ENCODE data around the gene TTC28. TPM values are rescaled to one million over a fixed set of nuclear protein-coding genes. Genes with fewer than 3 reads are reported as not detected.
"Not testable (repeated sequence)": the region's sequence is repeated elsewhere in the genome, so short reads cannot be mapped to it uniquely, and the experiment has no call there.

The TTC28 gene
- total and polyA plus RNA-seq, 2 donors (not counting 1 experiment from before 2014, with no cell fraction given): 8.2 to 31.4 TPM

DNA sequence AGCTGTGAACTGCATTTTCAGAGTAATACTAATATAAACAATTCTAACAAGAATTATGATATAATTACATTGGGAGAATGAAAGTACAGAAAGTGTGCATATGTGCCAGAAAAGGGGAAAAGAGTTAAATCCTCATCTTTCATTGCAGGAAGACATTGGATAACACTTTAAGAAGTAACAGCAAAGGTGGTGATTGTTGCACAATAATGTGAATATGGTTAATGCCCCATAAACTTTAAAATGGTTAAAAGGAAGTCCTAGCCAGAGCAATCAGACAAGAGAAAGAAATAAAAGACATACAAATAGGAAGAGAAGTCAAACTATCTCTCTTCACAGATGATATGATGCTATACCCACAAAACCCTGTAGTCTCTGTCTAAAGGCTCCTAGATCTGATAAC is 111.5 kb downstream of the TTC28 start:
- no peaks in the 10 kb centered on the region for H3K79me2 ChIP-seq (ENCODE audit: control insufficient read depth, insufficient read depth, low read length)
- no peak overlapping the region for H3K4me3 ChIP-seq (replicated peaks in 1 of 4; ENCODE audit: control extremely low read depth in 1 of 4, insufficient read depth in 1 of 4, low read depth in 3 of 4, low read length in 4 of 4)
- no peak overlapping the region for H3K9ac ChIP-seq (ENCODE audit: insufficient read depth, low read length)
- H4K20me1 ChIP-seq (ENCODE audit: control insufficient read depth, extremely low read depth, insufficient read depth, low read length): no peaks in the 10 kb centered on the region
- no peak overlapping the region for H3K4me2 ChIP-seq (ENCODE audit: extremely low read depth, insufficient read depth, low read length)
- no peaks in the 10 kb centered on the region for H3K27me3 ChIP-seq (ENCODE audit: control insufficient read depth, insufficient read depth, low read length)
- H3K4me1 ChIP-seq (ENCODE audit: control insufficient read depth, extremely low read depth, insufficient read depth, low read length): no peaks in the 10 kb centered on the region
- no peak for DNase-seq (ENCODE audit: low read depth in 2 of 2)
- TF ChIP-seq CTCF (conservative IDR thresholded peaks at IDR 0.05 in 1 of 2, IDR thresholded peaks at IDR 0.05 in 1 of 2; ENCODE audit: low read depth in 1 of 2, low read length in 2 of 2) (no peak), EZH2 (IDR thresholded peaks at IDR 0.05; ENCODE audit: low read length, missing control alignments) (no peak)
- H3K36me3 ChIP-seq (ENCODE audit: control insufficient read depth, insufficient read depth, low read length): no peaks in the 10 kb centered on the region
- H3K27ac ChIP-seq (ENCODE audit: insufficient read depth, low read length): no peak overlapping the region
- no peaks in the 10 kb centered on the region for H3K9me3 ChIP-seq (ENCODE audit: control insufficient read depth, insufficient read depth, low read depth, low read length)
- no peak overlapping the region for H2AFZ ChIP-seq (ENCODE audit: low read length)

DNA sequence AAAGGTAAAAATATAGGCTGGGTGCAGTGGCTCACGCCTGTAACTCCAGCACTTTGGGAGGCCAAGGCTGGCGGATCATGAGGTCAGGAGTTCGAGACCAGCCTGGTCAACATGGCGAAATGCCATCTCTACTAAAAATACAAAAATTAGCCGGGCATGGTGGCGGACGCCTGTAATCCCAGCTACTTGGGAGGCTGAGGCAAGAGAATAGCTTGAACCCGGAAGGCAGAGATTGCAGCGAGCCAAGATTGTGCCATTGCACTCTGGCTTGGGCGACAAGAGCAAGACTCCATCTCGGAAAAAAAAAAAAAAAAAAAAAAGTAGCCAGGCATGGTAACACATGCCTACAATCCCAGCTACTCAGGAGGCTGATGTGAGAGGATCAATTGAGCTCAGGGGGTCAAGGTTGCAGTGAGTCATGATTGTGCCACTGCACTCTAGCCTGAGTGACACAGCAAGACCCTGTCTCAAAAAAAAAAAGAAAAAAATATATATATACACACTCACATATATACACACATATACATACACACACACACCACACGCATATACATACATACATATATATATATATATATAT is 112.6 kb downstream of the TTC28 start:
- not testable (repeated sequence) for H3K9me3 ChIP-seq (ENCODE audit: control insufficient read depth, insufficient read depth, low read depth, low read length); H3K4me1 ChIP-seq (ENCODE audit: control insufficient read depth, extremely low read depth, insufficient read depth, low read length); H4K20me1 ChIP-seq (ENCODE audit: control insufficient read depth, extremely low read depth, insufficient read depth, low read length); H3K4me2 ChIP-seq (ENCODE audit: extremely low read depth, insufficient read depth, low read length); H2AFZ ChIP-seq (ENCODE audit: low read length); H3K4me3 ChIP-seq (replicated peaks in 1 of 4; ENCODE audit: control extremely low read depth in 1 of 4, insufficient read depth in 1 of 4, low read depth in 3 of 4, low read length in 4 of 4); H3K79me2 ChIP-seq (ENCODE audit: control insufficient read depth, insufficient read depth, low read length); H3K27ac ChIP-seq (ENCODE audit: insufficient read depth, low read length); DNase-seq (ENCODE audit: low read depth in 2 of 2); H3K36me3 ChIP-seq (ENCODE audit: control insufficient read depth, insufficient read depth, low read length); H3K9ac ChIP-seq (ENCODE audit: insufficient read depth, low read length); H3K27me3 ChIP-seq (ENCODE audit: control insufficient read depth, insufficient read depth, low read length)

DNA sequence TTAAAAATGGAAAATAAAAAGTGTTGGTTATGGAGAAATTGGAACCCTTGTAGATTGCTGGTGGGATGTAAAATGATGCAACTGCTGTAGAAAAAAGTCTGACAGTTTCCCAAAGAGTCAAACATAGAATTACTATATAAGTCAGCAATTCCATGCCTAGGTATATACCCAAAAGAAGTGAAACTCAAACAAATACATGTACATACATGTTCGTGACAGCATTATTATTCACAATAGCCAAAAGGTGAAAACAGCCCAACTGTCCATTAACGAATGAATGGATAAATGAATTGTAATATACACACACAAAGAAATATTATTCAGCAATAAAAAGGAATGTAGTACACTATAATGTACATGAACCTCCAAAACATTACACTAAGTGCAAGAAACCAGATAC is 116.0 kb downstream of the TTC28 start:
- Histone ChIP-seq H3K36me3 (ENCODE audit: control insufficient read depth, insufficient read depth, low read length) (no peaks in the 10 kb centered on the region), H3K79me2 (ENCODE audit: control insufficient read depth, insufficient read depth, low read length) (no peaks in the 10 kb centered on the region), H3K27ac (ENCODE audit: insufficient read depth, low read length) (no peak overlapping the region), H3K9ac (ENCODE audit: insufficient read depth, low read length) (no peak overlapping the region), H3K9me3 (ENCODE audit: control insufficient read depth, insufficient read depth, low read depth, low read length) (no peaks in the 10 kb centered on the region), H3K4me3 (replicated peaks in 1 of 4; ENCODE audit: control extremely low read depth in 1 of 4, insufficient read depth in 1 of 4, low read depth in 3 of 4, low read length in 4 of 4) (no peak overlapping the region), H4K20me1 (ENCODE audit: control insufficient read depth, extremely low read depth, insufficient read depth, low read length) (no peaks in the 10 kb centered on the region), H3K4me1 (ENCODE audit: control insufficient read depth, extremely low read depth, insufficient read depth, low read length) (no peaks in the 10 kb centered on the region), H3K4me2 (ENCODE audit: extremely low read depth, insufficient read depth, low read length) (no peak overlapping the region), H3K27me3 (ENCODE audit: control insufficient read depth, insufficient read depth, low read length) (no peaks in the 10 kb centered on the region), H2AFZ (ENCODE audit: low read length) (no peak overlapping the region)
- TF ChIP-seq CTCF (conservative IDR thresholded peaks at IDR 0.05 in 1 of 2, IDR thresholded peaks at IDR 0.05 in 1 of 2; ENCODE audit: low read depth in 1 of 2, low read length in 2 of 2) (no peak), EZH2 (IDR thresholded peaks at IDR 0.05; ENCODE audit: low read length, missing control alignments) (no peak)
- no peak for DNase-seq (ENCODE audit: low read depth in 2 of 2)
